NT2/D1 (cell line): ENCODE measurements around the gene NELL2.

ENCODE experiments used
- SUZ12 ChIP-seq: IDR thresholded peaks from 2 replicates; pipeline ENCODE4 v1.6.1; 2011; ENCODE audit not compliant: insufficient read length, insufficient read depth; ENCODE audit errors: extremely low read depth
- YY1 ChIP-seq: IDR thresholded peaks from 2 replicates; pipeline ENCODE4 v1.6.1; 2011; ENCODE audit not compliant: insufficient read length, insufficient read depth
- ZNF274 ChIP-seq: IDR thresholded peaks from 2 replicates; pipeline ENCODE4 v1.6.1; 2011; ENCODE audit warnings: mild to moderate bottlenecking, low read depth, low read length

- no peak for TF ChIP-seq YY1
- TF ChIP-seq SUZ12 = no peak
- TF ChIP-seq ZNF274 = no peak
Measured at GRCh38 chr12:44771485-44772021, 104.6 kb downstream of the NELL2 start.
